ENCODE results near the gene KIAA1210. TPM values are rescaled to one million over a fixed set of nuclear protein-coding genes. Genes with fewer than 3 reads are reported as not detected.

Gene KIAA1210
- not detected in 2 replicates for total RNA-seq (2021)
- Bru-seq, nascent RNA, result percentile 4 among the genes with signal in this experiment
- not detected for BruChase-seq, experiment 1, labeled RNA remaining after a 2-hour chase
- BruChase-seq, experiment 2, labeled RNA remaining after a 6-hour chase, result not detected
- long read RNA-seq, result 0 reads

DNA sequence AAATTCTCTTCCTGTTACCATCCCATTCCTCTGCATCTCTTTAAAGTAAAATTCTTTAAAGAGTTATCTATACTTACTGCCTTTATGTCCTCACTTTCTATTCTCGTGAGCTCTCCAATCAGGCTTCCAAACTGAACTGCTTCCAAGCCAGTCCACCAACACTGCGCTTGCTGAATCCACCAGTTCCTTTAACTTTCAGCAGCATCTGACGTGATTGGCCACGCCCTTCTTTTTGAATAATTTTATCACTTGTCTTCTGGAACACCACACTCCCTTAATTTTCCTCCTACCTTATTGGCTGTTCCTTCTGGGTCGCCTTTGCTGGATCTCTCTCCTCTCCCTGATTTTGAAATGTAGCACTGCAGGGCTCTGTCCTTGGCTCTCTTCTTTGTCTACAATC is at the start of gene KIAA1210:
TSS of gene KIAA1210 (minus strand) at position 163 of the 400 bp plus-strand sequence. CDS start 4,170 bp downstream, outside the sequence.
- no peaks in the 10 kb centered on the region for H3K27me3 ChIP-seq (ENCODE audit: insufficient read depth, low read depth)
- no peak within 1 kb of the TSS for H2AFZ ChIP-seq
- no peaks in the 10 kb centered on the region for H3K36me3 ChIP-seq (ENCODE audit: low read depth)
- H3K27ac ChIP-seq, result no peak within 1 kb of the TSS
- no peaks in the 10 kb centered on the region for H3K79me2 ChIP-seq (ENCODE audit: low read depth)
- H4K20me1 ChIP-seq (ENCODE audit: insufficient read depth), result no peaks in the 10 kb centered on the region
- no peak for DNase-seq
- ChIA-PET POLR2A (ENCODE audit: unreplicated experiment) (interaction anchor here (0.7 kb wide), 1 partner anchor 197 kb away, joined by 3 read pairs; no protein-coding TSS in a partner anchor), CTCF (interaction anchor here (0.7 kb wide), 1 partner anchor 60 kb away, joined by 4 read pairs; no protein-coding TSS in a partner anchor)
- H3K9me3 ChIP-seq (ENCODE audit: insufficient read depth, low read depth), result no peaks in the 10 kb centered on the region
- no peak for TF ChIP-seq EZH2 (IDR thresholded peaks at IDR 0.05; ENCODE audit: low read depth)
- TF ChIP-seq, protein P1, sequence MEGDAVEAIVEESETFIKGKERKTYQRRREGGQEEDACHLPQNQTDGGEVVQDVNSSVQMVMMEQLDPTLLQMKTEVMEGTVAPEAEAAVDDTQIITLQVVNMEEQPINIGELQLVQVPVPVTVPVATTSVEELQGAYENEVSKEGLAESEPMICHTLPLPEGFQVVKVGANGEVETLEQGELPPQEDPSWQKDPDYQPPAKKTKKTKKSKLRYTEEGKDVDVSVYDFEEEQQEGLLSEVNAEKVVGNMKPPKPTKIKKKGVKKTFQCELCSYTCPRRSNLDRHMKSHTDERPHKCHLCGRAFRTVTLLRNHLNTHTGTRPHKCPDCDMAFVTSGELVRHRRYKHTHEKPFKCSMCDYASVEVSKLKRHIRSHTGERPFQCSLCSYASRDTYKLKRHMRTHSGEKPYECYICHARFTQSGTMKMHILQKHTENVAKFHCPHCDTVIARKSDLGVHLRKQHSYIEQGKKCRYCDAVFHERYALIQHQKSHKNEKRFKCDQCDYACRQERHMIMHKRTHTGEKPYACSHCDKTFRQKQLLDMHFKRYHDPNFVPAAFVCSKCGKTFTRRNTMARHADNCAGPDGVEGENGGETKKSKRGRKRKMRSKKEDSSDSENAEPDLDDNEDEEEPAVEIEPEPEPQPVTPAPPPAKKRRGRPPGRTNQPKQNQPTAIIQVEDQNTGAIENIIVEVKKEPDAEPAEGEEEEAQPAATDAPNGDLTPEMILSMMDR (conservative IDR thresholded peaks at IDR 0.05), result no peak
- H3F3A ChIP-seq (ENCODE audit: insufficient read depth, low read depth), result no peaks in the 10 kb centered on the region
- no peaks in the 10 kb centered on the region for H3K9me2 ChIP-seq (ENCODE audit: insufficient read depth)
- BruUV-seq (replicated peaks), result no TSS peak
- no peaks in the 10 kb centered on the region for H3K4me1 ChIP-seq (replicated peaks; ENCODE audit: insufficient read depth)
- H3K4me2 ChIP-seq, result no peak within 1 kb of the TSS
- H3K4me3 ChIP-seq, result no peak within 1 kb of the TSS
- intact Hi-C loops (cut with micrococcal nuclease; ENCODE audit: unreplicated experiment), result no loop called here

DNA sequence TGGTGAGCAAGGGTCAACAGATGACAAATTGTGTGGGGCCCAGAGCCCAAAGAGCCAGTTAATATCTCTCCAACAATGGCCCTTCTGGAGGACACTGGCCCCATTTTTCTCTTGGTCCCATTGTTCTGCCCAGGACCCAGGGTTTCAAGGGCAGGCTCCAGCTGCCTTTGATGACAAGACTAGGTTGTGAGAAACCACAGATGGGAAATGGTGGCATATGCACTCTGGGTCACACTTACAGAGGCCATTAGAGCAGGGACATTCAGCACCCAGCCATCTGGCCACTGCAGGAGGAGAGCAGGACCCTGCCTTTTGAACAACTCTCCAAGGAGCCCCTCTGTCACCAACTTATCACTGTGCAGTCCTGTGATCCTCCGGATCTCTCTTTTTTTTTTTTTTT is 49.7 kb upstream of the KIAA1210 start:
- Histone ChIP-seq H3K4me2 (no peak overlapping the region), H3K36me3 (ENCODE audit: low read depth) (no peaks in the 10 kb centered on the region), H3K9me2 (ENCODE audit: insufficient read depth) (no peaks in the 10 kb centered on the region), H3K79me2 (ENCODE audit: low read depth) (no peaks in the 10 kb centered on the region), H3K4me3 (no peak overlapping the region), H3K27ac (no peak overlapping the region), H4K20me1 (ENCODE audit: insufficient read depth) (no peaks in the 10 kb centered on the region), H3K9me3 (ENCODE audit: insufficient read depth, low read depth) (no peaks in the 10 kb centered on the region), H3F3A (ENCODE audit: insufficient read depth, low read depth) (no peaks in the 10 kb centered on the region), H3K4me1 (replicated peaks; ENCODE audit: insufficient read depth) (no peaks in the 10 kb centered on the region), H3K27me3 (ENCODE audit: insufficient read depth, low read depth) (no peaks in the 10 kb centered on the region), H2AFZ (no peak overlapping the region)
- intact Hi-C loops (cut with micrococcal nuclease; ENCODE audit: unreplicated experiment), result no loop called here
- CTCF ChIA-PET, result no interaction called here
- POLR2A ChIA-PET (ENCODE audit: unreplicated experiment), result no interaction called here
- TF ChIP-seq EZH2 (IDR thresholded peaks at IDR 0.05; ENCODE audit: low read depth), result no peak
- TF ChIP-seq, protein P1 (conservative IDR thresholded peaks at IDR 0.05), result no peak
- BruUV-seq (replicated peaks), result no TSS peak
- DNase-seq, result no peak

DNA sequence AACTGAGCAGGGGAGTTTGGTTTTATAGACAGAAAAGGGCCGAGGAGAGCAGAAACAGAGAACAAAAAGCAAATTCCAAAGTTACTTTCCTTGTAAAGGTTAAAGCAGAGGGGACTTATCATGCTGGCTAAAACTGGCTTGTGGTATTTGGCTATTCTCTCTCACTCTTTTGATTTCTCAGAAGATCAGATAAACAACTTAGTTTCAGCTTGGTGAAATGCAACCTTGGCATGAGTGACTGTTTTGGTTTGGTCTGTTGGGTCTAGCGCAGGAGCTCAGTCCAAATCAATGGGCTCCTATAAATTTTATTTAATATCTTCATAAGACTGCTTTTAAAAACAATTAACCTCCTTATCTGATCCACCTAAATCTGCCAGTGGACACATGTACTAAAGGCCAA is 47.3 kb upstream of the KIAA1210 start:
- H3K27me3 ChIP-seq (ENCODE audit: insufficient read depth, low read depth), result no peaks in the 10 kb centered on the region
- H4K20me1 ChIP-seq (ENCODE audit: insufficient read depth), result no peaks in the 10 kb centered on the region
- POLR2A ChIA-PET (ENCODE audit: unreplicated experiment), result no interaction called here
- no peaks in the 10 kb centered on the region for H3K79me2 ChIP-seq (ENCODE audit: low read depth)
- BruUV-seq (replicated peaks), result no TSS peak
- no peaks in the 10 kb centered on the region for H3K9me3 ChIP-seq (ENCODE audit: insufficient read depth, low read depth)
- H2AFZ ChIP-seq, result no peak overlapping the region
- no peaks in the 10 kb centered on the region for H3K36me3 ChIP-seq (ENCODE audit: low read depth)
- no peak overlapping the region for H3K27ac ChIP-seq
- no peaks in the 10 kb centered on the region for H3F3A ChIP-seq (ENCODE audit: insufficient read depth, low read depth)
- no peaks in the 10 kb centered on the region for H3K9me2 ChIP-seq (ENCODE audit: insufficient read depth)
- no peak for DNase-seq
- no peak for TF ChIP-seq EZH2 (IDR thresholded peaks at IDR 0.05; ENCODE audit: low read depth)
- TF ChIP-seq, protein P1 (conservative IDR thresholded peaks at IDR 0.05), result no peak
- H3K4me3 ChIP-seq, result no peak overlapping the region
- H3K4me1 ChIP-seq (replicated peaks; ENCODE audit: insufficient read depth), result no peaks in the 10 kb centered on the region
- intact Hi-C loops (cut with micrococcal nuclease; ENCODE audit: unreplicated experiment), result no loop called here
- H3K4me2 ChIP-seq, result no peak overlapping the region
- CTCF ChIA-PET, result no interaction called here

All from PC-9 (cell line).